ENCODE data around the gene STXBP5. TPM values are rescaled to one million over a fixed set of nuclear protein-coding genes. Genes with fewer than 3 reads are reported as not detected.

The STXBP5 gene
- total and polyA plus RNA-seq, 2 of the 4 experiments (the other 2 are of a cell fraction), result 13.2 to 46.4 TPM

DNA sequence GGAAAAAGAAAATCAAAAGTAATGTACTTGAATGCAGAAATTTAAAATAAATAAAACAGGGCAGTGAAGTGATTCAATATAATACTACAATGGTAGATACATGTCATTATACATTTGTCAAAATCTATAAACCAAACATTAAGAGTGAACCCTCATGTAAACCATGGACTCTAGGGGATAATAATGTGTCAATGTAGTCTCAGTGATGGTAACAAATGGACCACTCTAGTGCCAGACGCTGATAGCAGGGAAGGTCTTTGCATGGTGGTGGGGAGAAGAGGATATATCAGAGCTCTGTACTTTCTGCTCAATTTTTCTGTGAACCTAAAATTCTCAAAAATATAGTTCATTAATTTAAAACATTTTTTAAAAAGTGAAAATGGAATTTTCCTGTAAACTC lies 19.8 kb upstream of the STXBP5 start:
- Histone ChIP-seq H4K20me1 (ENCODE audit: insufficient read depth, low read length) (no peaks in the 10 kb centered on the region), H3K18ac (ENCODE audit: low read depth, low read length) (no peak overlapping the region), H3K4me1 (ENCODE audit: control insufficient read depth, insufficient read depth, low read length) (no peaks in the 10 kb centered on the region), H3K9ac (ENCODE audit: low read depth, low read length) (no peak overlapping the region), H2AFZ (replicated peaks; ENCODE audit: low read length, poor library complexity) (no peak overlapping the region), H2BK20ac (ENCODE audit: low read depth, low read length) (no peak overlapping the region), H3K9me1 (ENCODE audit: insufficient read depth, low read length) (no peaks in the 10 kb centered on the region), H3K4me2 (ENCODE audit: low read depth, low read length) (no peak overlapping the region), H4K8ac (ENCODE audit: low read depth in 2 of 2, low read length in 2 of 2) (no peak overlapping the region), H3K4me3 (ENCODE audit: insufficient read depth, low read depth, low read length) (no peak overlapping the region), H3K9me3 (ENCODE audit: control insufficient read depth, insufficient read depth, low read length) (no peaks in the 10 kb centered on the region), H3K36me3 (ENCODE audit: control insufficient read depth, insufficient read depth, low read length) (no peaks in the 10 kb centered on the region), H3K23ac (ENCODE audit: low read depth, low read length) (no peak overlapping the region), H2AK9ac (replicated peaks; ENCODE audit: low read depth, low read length, poor library complexity) (no peak overlapping the region), H3K27me3 (ENCODE audit: control insufficient read depth, insufficient read depth, low read length) (no peaks in the 10 kb centered on the region), H3K27ac (ENCODE audit: insufficient read depth, low read length) (no peak overlapping the region), H3K56ac (ENCODE audit: extremely low read depth, insufficient read depth, low read length) (no peak overlapping the region), H2BK15ac (ENCODE audit: low read depth, low read length) (no peak overlapping the region), H3K79me1 (ENCODE audit: low read depth in 1 of 2, low read length in 2 of 2) (no peaks in the 10 kb centered on the region), H2AK5ac (ENCODE audit: low read depth, low read length) (no peak overlapping the region), H3K14ac (replicated peaks; ENCODE audit: low read depth, low read length) (no peak overlapping the region), H4K91ac (ENCODE audit: insufficient read depth, low read depth, low read length) (no peak overlapping the region), H4K5ac (ENCODE audit: low read depth, low read length) (no peak overlapping the region), H2BK5ac (ENCODE audit: low read depth, low read length, poor library complexity, severe bottlenecking) (no peak overlapping the region), H3K4ac (ENCODE audit: low read depth, low read length) (no peak overlapping the region), H2BK120ac (ENCODE audit: low read depth, low read length) (no peak overlapping the region)
- no CpG with 5 or more reads among the region's 1 CpG for WGBS, 2 experiments (ENCODE audit: extremely low coverage in 2 of 2, insufficient read length in 1 of 2)
- TF ChIP-seq MAZ (IDR thresholded peaks at IDR 0.05; ENCODE audit: borderline replicate concordance, low read depth, low read length), result no peak
- TF ChIP-seq, protein P1, sequence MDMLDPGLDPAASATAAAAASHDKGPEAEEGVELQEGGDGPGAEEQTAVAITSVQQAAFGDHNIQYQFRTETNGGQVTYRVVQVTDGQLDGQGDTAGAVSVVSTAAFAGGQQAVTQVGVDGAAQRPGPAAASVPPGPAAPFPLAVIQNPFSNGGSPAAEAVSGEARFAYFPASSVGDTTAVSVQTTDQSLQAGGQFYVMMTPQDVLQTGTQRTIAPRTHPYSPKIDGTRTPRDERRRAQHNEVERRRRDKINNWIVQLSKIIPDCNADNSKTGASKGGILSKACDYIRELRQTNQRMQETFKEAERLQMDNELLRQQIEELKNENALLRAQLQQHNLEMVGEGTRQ (IDR thresholded peaks at IDR 0.05; ENCODE audit: low read depth, low read length), result no peak
- no peak for TF ChIP-seq RCOR1 (IDR thresholded peaks at IDR 0.05; ENCODE audit: insufficient replicate concordance, low read length)
- no peak for TF ChIP-seq NFE2L2 (IDR thresholded peaks at IDR 0.05; ENCODE audit: low read depth, low read length)
- no peak for TF ChIP-seq CHD1 (IDR thresholded peaks at IDR 0.05; ENCODE audit: low read depth, low read length)
- no peak for TF ChIP-seq MAFK (IDR thresholded peaks at IDR 0.05; ENCODE audit: low read depth, low read length)
- no peak for TF ChIP-seq RAD21 (IDR thresholded peaks at IDR 0.05; ENCODE audit: low read length)
- TF ChIP-seq, protein P2, sequence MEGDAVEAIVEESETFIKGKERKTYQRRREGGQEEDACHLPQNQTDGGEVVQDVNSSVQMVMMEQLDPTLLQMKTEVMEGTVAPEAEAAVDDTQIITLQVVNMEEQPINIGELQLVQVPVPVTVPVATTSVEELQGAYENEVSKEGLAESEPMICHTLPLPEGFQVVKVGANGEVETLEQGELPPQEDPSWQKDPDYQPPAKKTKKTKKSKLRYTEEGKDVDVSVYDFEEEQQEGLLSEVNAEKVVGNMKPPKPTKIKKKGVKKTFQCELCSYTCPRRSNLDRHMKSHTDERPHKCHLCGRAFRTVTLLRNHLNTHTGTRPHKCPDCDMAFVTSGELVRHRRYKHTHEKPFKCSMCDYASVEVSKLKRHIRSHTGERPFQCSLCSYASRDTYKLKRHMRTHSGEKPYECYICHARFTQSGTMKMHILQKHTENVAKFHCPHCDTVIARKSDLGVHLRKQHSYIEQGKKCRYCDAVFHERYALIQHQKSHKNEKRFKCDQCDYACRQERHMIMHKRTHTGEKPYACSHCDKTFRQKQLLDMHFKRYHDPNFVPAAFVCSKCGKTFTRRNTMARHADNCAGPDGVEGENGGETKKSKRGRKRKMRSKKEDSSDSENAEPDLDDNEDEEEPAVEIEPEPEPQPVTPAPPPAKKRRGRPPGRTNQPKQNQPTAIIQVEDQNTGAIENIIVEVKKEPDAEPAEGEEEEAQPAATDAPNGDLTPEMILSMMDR (conservative IDR thresholded peaks at IDR 0.05; ENCODE audit: low read depth, low read length), result no peak
- no peak for TF ChIP-seq MXI1 (IDR thresholded peaks at IDR 0.05; ENCODE audit: borderline replicate concordance, low read depth, low read length)
- TF ChIP-seq, protein P3, sequence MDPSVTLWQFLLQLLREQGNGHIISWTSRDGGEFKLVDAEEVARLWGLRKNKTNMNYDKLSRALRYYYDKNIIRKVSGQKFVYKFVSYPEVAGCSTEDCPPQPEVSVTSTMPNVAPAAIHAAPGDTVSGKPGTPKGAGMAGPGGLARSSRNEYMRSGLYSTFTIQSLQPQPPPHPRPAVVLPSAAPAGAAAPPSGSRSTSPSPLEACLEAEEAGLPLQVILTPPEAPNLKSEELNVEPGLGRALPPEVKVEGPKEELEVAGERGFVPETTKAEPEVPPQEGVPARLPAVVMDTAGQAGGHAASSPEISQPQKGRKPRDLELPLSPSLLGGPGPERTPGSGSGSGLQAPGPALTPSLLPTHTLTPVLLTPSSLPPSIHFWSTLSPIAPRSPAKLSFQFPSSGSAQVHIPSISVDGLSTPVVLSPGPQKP (IDR thresholded peaks at IDR 0.05; ENCODE audit: borderline replicate concordance, low read depth, low read length), result no peak
- no peak for TF ChIP-seq SMC3 (IDR thresholded peaks at IDR 0.05; ENCODE audit: low read depth, low read length)
- TF ChIP-seq POLR2A (IDR thresholded peaks at IDR 0.05; ENCODE audit: low read depth, low read length), result no peak
- dilution Hi-C loops (cut with HindIII; ENCODE audit: low sequenced_read_pairs, unreplicated experiment) (no loop called here), in situ Hi-C loops (cut with MboI; ENCODE audit: low sequenced_read_pairs) (no loop called here), intact Hi-C loops (cut with micrococcal nuclease) (no loop called here)
- ATAC-seq (ENCODE audit: low read depth) (no peak), DNase-seq (no peak)
- CTCF ChIA-PET, result no interaction called here
- BruUV-seq (replicated peaks), result no TSS peak
- POLR2A ChIA-PET (ENCODE audit: unreplicated experiment), result no interaction called here

Measured in IMR-90 (cell line).